Hepatic stellate cell (primary cell): Measurements from ENCODE around the gene PRKN.

Source experiments
- DNase-seq: peaks from one replicate; pipeline ENCODE4 v3.0.0; 2011; ENCODE audit warnings: low spot score

The PRKN gene

DNA sequence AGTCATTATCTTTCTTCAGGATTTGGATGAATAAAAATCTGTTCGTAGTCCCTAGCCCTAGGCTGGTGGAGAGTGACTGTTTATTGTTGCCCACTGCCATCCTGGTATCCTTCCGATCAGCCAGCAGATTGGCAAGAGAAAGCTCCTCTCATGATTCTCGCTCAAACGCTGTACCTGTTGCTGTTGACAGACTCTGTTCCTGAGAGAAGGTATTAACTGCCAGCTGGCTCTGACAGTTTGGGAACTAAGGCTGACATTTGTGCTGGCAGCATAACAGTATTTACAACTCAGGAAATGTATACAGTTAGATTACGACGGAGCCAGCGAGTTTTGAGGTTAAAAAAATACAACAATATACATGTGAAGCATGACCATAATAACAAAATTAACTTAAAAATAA is 674.5 kb downstream of the PRKN start:
- DNase-seq, result no peak

- no peak for DNase-seq
Measured at GRCh38 chr6:162050579-162050978, 677.0 kb downstream of the PRKN start.

DNA sequence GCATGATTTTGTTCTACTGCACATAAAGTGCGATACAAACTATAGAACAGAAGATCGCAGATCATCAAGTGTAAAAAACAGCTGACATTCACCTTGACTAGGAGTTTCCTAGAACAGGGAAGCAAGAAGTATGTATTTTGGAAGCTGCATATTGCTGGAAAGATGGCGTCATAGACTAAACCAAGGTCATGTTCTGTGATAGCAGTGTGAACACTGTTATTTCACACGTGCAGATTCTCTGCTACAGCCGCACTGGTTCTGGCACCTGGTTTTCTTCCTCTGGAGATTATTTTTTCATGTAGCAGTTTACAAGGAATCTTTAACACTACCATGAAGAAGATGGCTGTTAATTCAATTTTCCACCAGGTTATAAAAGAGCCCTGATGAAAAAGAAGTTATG is 681.2 kb downstream of the PRKN start:
- DNase-seq, result no peak

GRCh38 chr6:162032620-162033019 is 694.9 kb downstream of the PRKN start:
- DNase-seq, result no peak

DNA sequence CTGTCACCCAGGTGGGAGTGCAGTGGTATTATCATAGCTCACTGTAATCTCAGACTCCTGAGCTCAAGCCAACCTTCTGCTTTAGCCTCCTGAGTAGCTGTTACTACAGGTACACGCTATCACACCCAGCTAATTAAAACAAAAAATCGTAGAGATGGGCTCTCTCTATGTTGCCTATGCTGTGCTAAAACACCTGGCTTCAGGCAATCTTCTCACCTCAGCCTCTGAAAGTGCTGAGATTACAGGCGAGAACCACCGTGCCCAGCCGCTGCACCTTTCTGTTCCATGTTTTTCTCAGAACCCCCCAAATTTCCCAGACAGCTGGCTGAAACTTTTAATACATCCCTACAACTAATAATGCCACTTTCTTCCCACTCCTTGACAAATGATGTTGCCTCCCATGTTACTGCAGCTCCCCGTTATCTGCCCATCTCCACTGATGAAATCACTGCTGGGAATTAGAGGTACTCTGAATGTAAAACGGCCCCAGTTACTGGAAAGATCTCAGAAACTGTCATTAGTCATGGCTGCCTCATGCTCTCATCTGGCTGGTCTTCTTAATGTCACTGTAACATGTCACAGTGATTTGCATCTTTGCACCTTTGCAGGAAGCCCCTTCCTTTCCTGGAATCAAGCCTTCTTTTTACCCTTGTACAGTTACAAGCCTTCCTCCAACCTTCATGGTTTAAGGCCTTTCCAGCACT is 697.5 kb downstream of the PRKN start:
- no peak for DNase-seq

DNA sequence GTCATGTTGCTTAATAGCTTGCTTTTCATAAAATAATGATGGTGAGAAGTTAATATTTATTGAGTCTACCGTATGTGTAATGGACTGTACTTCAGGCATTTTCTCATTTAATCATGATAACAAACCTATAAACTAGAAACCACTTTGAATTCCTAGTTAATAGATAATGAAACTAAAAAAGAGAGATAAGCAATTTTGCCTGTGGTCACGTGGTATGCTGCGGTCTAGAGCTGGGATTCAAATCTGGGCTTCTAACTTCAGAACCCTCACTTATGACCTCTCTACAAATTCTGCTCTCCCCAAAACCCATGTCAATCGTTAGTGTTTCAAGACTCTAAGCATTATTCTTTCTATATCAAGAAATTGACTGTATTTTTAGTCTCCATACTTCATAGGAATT is 700.7 kb downstream of the PRKN start:
- DNase-seq, result no peak

DNA sequence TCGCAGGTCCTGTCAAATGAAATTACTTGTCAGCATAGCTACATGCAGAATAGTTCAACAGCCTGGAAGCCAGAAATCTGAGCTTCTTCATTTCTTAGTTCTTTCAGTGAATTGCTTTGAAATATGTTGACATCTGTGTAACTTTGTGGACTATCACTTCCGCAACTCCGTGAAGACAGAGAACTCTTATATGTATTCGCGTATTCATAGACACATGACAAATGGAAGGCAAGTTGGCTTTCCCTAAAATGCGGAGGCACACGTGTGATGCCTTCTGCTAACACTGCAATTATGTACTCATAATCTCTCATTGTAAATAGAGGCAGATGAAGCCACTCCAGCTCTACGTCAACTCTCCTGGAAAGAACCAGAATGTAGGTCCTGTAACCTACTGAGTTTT is 701.5 kb downstream of the PRKN start:
- no peak for DNase-seq

DNA sequence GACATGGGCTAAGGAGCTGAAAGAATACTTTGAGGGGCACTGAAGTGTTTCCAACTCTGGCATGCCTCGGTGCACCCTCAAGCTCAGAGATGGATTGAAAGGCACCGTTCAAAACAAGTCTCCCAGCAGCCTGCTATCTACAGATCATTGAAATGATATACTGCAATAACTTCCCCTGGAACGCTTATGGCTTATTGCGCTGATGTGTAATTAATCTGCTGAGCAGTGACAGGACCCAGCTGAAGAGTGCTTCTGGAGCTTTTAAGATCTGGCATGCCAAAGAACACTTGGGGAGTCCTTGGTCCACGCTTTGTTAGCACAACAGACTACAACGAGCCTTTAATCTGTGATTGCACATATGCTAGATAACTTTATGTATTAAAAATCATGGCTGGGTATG is 708.2 kb downstream of the PRKN start:
- DNase-seq, result no peak

DNA sequence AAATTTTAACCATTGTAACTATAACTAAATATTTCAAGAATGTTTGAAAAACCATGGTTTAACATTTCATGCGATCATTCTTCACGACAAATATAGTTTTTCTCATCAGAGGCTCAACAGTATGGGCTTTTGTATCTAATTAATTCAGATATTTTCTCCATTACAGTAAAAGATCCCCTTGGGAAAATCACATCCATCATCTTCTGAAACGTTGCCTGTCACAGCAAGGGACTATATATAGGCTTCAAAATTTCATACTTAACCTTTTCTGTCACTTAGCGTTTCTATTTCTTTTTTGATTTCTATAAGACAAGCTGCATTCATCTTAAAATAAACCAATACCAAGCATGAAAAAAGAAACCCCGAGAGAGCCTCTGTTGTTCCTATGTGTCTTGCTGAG is 710.0 kb downstream of the PRKN start:
- DNase-seq, result no peak

DNA sequence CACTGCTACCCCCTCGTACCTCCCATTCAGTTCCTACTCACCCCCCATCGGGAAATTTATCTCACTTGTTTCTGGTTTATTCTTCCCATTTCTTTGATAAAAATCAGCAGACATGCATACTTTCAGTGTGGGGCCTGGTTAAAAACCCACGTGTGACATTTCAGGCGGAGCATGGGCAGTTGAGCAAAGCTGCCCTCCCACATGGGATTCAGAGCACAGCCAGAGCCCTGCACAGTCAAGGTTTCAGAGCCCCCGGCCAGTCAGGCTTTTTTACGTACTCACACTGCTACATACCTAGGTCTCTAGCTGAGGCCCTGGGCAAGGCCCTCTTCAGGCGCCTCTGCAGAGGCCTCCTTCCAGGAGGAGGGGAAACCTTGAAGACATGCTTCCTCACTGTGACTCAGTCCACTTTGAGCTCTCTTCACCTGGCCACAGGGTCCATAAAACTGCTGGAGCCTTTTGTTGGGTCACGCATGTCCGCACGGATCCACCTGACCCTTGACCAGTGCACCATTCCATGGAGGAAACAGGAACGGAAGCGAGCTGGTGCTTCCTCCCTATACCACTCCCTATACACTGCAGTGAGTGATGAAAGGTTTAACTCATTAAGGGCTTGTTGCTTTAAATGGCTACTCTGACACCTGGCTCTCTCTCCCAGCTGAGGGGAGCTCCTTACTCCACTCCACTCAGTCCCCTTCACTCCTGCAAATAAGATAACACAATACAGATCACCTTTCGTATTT is 713.3 kb downstream of the PRKN start:
- no peak for DNase-seq

GRCh38 chr6:162005372-162005771 is 722.2 kb downstream of the PRKN start:
- no peak for DNase-seq

GRCh38 chr6:161996783-161997182 is 730.8 kb downstream of the PRKN start:
- DNase-seq, result no peak

- DNase-seq, result no peak
Measured at GRCh38 chr6:161985876-161986423, 741.6 kb downstream of the PRKN start.

DNA sequence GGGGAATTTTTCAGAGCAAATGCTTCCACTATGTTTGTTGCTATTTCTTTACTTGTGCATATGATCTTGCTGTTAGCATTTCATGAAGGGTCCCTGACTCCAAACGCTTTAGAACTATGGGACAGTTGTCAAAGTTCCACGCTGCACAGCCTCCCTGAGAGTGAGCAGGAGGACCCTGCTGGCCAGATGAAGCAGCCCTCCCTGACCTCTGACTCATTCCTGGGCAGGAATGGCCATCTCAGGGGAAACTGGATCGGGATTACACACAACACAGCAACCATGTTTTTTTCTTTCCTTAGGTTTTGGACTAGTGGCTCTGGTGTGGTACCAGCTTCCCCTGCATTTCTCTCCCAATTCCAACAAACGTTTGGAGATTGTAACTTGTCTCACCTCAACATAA is 742.9 kb downstream of the PRKN start:
- no peak for DNase-seq

GRCh38 chr6:161976553-161976952 is 751.0 kb downstream of the PRKN start:
- DNase-seq, result no peak

DNA sequence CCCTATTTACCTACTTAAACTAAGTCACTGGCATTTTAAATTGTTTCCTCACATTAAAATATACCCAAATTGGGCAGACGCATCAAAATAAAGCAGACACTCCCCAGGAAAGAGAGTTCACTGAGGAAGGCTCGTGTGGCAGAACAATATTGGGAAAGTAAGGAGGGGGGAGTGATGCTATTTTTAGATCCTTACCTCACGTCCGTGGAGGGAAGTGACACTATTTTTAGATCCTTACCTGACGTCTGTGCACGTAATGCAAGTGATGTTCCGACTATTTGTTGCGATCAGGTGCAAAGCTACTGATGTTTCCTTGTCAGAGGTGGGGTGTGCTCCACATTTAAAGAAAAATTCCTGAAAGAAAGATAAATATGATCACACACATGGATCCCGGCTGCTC is 754.5 kb downstream of the PRKN start:
- DNase-seq, result no peak

DNA sequence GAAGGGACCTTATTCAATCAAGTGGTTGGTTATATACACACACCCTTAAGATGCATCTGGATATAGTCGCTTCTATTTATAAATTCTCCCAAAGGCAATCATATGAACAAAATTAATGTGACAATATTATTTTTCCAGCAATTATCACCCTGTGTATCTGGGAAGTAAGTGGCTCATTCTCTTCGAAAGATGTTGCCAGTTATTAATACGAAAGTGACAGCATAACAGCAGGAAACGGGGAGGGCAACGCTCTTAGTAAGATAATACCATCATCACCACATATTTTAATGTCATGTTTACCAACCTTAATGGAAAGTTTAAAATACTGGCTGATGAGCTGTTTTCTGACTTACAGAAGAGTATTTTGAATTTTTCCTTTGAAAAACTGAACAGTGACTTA is 756.5 kb downstream of the PRKN start:
- DNase-seq, result no peak

DNA sequence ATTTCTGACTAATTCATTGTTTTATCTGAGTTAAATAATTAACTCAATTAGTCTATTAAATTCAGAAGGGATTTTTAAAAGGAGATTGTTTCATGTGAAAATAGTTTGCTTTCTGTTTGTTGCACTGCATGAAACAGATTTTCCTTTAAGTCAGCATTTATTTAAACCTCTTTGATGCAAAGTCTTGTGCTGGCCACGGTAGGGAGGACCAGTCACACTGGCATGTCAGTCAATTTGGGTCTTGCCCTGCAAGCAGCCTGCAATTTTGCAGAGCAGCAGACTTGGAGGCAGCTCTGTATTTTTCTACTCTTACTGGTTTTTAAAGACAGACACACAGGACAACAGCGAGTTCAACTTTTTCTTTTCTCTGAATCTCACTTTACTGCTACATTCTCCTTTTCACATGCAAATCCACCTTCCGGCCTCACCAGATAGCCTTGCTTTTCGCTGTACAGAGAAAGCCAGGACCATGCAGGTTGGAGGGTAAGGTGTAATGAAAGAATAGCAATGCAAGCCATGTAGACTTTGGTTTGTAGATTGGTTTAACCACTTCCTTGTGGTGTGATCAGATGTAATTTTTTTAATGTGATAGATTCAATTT is 763.8 kb downstream of the PRKN start:
- no peak for DNase-seq

GRCh38 chr6:161963181-161963580 is 764.4 kb downstream of the PRKN start:
- DNase-seq, result no peak

DNA sequence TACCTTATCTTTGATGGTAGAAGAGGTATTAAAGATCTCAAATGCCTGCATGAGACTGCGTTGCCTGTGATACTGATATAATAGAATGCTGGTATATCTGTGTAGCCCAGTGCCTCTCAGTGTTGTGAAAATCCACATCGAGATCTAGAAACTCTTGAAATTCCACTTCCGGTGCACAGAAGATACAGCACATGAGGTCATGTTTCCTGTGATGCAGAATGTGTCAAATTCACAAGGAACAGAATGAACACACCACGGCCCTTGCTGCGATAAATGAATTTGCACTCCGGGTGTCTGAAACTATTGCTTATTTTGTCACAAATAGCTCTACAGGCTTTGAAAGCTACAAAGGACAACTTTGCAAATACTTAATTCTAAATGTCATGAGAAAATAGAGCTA is 765.8 kb downstream of the PRKN start:
- DNase-seq, result no peak

GRCh38 chr6:161961046-161961445 is 766.5 kb downstream of the PRKN start:
- DNase-seq, result no peak

DNA sequence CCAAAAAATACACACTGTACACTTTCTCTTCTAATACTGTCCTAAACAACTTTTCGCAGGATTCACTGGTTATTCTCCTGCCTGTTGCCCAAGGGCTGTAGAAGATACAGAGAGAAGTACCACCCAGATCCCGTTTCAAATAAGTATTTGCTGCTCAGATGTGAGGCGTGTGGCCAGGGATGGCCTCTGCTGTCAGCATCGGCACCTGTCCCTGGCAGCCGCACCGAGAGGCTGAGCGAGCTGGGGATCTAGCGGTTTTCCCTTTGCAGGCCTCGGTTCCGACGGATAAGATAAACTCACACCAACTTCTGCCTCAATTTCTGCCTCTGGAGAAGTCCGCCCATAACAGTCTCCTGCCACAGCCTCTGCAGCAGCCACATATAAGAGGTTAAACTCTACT is 768.5 kb downstream of the PRKN start:
- no peak for DNase-seq

DNA sequence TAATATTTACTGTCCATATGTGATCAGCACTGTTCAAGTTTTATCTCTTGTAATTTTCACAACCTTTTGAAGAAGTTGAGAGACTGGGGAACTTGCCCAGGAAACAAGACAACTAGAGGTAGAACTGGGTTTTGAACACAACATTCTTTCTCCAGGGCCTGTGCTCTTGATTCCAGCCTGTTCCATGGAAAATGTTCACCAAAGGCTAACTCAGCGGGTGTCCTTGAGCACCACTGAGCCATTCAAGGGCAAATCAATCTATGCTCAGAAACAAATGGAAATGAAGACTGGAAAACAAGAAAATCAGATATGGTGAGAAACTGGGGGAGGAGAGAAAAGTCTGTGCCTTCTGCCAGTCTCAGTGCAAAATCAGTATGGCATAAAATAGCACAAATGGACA is 771.5 kb downstream of the PRKN start:
- DNase-seq, result no peak
